Cardiac muscle cell (in vitro differentiated cells and primary cell): ENCODE results near the gene FGF12. TPM values are rescaled to one million over a fixed set of nuclear protein-coding genes. Genes with fewer than 3 reads are reported as not detected.
A peak's percentile ranks its signal among the peaks of the same experiment; 100 is the strongest.

Source experiments
- DNase-seq, 2 donors: peaks; one replicate each; pipeline versions ENCODE4 v3.0.0 to v3.0.0-alpha.2; 2010 to 2017; ENCODE audit warnings: low read depth in 1 of 2, low spot score in 1 of 2
- H3K27ac ChIP-seq: fragments of 200-600 bp; sonication (generic); 2 replicates; pipeline ENCODE4 v1.5.1; 2016
- H3K27me3 ChIP-seq: fragments of 200-600 bp; sonication (generic); 2 replicates; pipeline ENCODE4 v1.6.0; 2016; ENCODE audit warnings: control low read depth
- H3K36me3 ChIP-seq: fragments of 200-600 bp; sonication (generic); 2 replicates; pipeline ENCODE4 v1.5.1; 2016; ENCODE audit warnings: control low read depth
- H3K4me1 ChIP-seq: fragments of 200-600 bp; sonication (generic); 2 replicates; pipeline ENCODE4 v1.8.1; 2017; ENCODE audit warnings: low read depth, mild to moderate bottlenecking, mixed run types
- H3K4me3 ChIP-seq: fragments of 200-600 bp; sonication (generic); 2 replicates; pipeline ENCODE4 v1.5.1; 2016; ENCODE audit warnings: mild to moderate bottlenecking
- H3K9me3 ChIP-seq: fragments of 200-600 bp; sonication (generic); 2 replicates; pipeline ENCODE4 v1.5.1; 2017; ENCODE audit warnings: low read depth, mild to moderate bottlenecking, control low read depth
- polyA plus RNA-seq: library from polyadenylated mRNA; unstranded; fragments of >200 nt; fragmentation: Nextera tagmentation; extraction: Ambion mirVana; gene quantifications from 2 replicates; pipeline ENCODE4 v1.2.1, GENCODE V29; 2016
- total RNA-seq: library from RNA; depleted of rRNA; stranded (reverse); fragments of >200 nt; gene quantifications from 2 replicates; pipeline ENCODE4 v1.2.3, GENCODE V29; 2016
- TF ChIP-seq, protein P1 (sequence below): IDR thresholded peaks from 2 replicates; pipeline ENCODE4 v1.5.1; 2012; ENCODE audit warnings: low read depth, mild to moderate bottlenecking, low read length

FGF12 gene
- total and polyA plus RNA-seq, 2 experiments from 2014 or later: 1.2 to 1.7 TPM

DNA sequence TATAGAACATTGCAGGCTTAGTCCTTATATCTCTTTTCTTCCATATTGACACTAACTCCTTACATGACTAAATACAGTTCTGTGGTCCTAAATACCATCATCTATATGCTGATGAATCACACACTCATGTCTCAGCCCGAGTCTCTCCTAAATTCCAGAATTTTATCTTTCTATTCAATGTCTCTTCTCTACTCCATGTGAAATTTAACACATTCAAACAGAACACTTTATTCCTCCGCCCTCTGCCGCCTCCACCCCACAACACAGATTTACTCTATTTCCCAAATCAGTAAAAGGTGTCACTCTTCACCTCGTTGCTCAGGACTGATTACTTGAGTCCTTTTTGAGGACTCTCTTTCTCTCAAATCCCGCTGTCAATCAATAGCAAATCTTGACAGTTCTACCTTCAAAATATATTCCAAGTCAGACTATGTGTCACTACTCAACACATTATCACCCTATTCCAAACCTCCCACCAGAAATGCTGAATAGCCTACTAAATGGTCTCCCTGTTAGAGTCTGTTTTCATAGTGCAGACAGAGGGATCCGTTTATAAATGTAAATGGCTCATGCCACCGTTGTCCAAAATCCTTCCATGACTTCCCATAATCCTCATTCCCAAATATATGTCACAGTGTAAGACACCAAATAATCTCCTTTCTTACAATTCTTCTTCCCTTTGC lies 230.3 kb downstream of the FGF12 start:
- TF ChIP-seq, protein P1, sequence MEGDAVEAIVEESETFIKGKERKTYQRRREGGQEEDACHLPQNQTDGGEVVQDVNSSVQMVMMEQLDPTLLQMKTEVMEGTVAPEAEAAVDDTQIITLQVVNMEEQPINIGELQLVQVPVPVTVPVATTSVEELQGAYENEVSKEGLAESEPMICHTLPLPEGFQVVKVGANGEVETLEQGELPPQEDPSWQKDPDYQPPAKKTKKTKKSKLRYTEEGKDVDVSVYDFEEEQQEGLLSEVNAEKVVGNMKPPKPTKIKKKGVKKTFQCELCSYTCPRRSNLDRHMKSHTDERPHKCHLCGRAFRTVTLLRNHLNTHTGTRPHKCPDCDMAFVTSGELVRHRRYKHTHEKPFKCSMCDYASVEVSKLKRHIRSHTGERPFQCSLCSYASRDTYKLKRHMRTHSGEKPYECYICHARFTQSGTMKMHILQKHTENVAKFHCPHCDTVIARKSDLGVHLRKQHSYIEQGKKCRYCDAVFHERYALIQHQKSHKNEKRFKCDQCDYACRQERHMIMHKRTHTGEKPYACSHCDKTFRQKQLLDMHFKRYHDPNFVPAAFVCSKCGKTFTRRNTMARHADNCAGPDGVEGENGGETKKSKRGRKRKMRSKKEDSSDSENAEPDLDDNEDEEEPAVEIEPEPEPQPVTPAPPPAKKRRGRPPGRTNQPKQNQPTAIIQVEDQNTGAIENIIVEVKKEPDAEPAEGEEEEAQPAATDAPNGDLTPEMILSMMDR: no peak
- Histone ChIP-seq H3K4me1 (no peaks in the 10 kb centered on the region), H3K36me3 (no peaks in the 10 kb centered on the region), H3K4me3 (no peak overlapping the region), H3K27me3 (no peaks in the 10 kb centered on the region), H3K27ac (no peak overlapping the region), H3K9me3 (no peaks in the 10 kb centered on the region)
- no peak for DNase-seq

DNA sequence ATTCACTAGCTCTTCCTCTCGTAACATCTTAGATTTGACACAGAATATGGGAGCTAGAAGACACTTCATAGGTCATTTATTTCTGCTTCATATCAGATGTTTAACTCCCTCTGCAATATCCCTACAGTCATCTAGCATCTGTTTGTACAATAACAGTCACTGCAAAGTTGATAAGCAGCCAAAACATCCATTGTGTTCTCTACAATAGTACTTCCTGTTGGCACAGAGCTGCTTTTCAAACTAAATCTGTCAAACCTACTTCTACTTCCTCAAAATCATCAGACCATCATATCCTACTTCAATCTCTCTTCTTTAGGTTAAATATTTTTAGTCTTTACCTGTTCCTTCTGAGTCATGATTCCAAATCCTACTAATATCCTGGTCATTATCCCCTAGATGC lies 233.2 kb downstream of the FGF12 start:
- Histone ChIP-seq H3K27me3 (no peaks in the 10 kb centered on the region), H3K36me3 (no peaks in the 10 kb centered on the region), H3K9me3 (no peaks in the 10 kb centered on the region), H3K27ac (no peak overlapping the region), H3K4me3 (no peak overlapping the region), H3K4me1 (peaks cover 10% of the 10 kb centered on the region)
- TF ChIP-seq, protein P1: no peak
- peak in 1 of 2 donors; percentile 32 for DNase-seq

GRCh38 chr3:192490720-192491119 lies 236.6 kb downstream of the FGF12 start:
- Histone ChIP-seq H3K36me3 (no peaks in the 10 kb centered on the region), H3K4me3 (no peak overlapping the region), H3K9me3 (no peaks in the 10 kb centered on the region), H3K27ac (no peak overlapping the region), H3K27me3 (no peaks in the 10 kb centered on the region), H3K4me1 (peaks cover 13% of the 10 kb centered on the region)
- TF ChIP-seq, protein P1: no peak
- DNase-seq: no peak

DNA sequence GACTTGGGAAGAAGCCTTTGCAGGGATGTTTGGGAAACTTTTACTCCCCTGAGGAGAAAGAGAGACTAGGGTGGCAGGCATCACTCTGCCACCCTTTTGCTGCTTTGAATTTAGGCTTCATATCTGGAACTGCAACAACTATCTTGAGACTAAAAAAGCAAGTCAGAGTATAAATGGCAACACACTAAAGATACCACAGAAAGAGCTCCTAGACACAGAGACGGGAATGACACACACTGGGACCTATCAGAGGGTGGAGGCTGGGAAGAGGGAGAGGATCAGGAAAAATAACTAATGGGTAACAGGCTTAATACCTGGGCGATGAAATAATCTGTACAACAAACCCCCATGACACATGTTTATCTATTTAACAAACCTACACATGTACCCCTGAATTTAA lies 237.8 kb downstream of the FGF12 start:
- no peak overlapping the region for H3K27ac ChIP-seq
- H3K4me1 ChIP-seq: peaks cover 13% of the 10 kb centered on the region
- no peaks in the 10 kb centered on the region for H3K36me3 ChIP-seq
- TF ChIP-seq, protein P1: no peak
- H3K9me3 ChIP-seq: no peaks in the 10 kb centered on the region
- DNase-seq: peak in 1 of 2 donors; percentile 5
- no peak overlapping the region for H3K4me3 ChIP-seq
- H3K27me3 ChIP-seq: no peaks in the 10 kb centered on the region

DNA sequence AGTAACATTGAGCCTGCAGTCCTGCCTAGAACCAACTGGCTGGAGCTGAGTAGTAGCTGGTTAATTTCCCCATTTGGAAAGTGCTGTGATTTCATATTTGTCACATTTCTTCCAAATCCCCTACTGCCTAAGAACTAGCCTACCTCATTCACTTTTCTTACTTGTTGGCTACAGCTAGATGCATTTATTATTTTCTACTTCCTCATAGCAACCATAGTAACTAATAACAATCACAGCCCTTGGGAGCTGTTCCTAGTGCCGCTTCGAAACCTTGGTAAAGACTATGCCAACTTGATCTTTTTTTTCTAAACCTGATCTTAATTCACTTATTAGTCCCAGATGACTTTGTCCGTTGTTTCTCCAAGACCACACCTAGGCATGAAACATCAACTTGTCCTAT lies 240.3 kb downstream of the FGF12 start:
- Histone ChIP-seq H3K4me3 (no peak overlapping the region), H3K36me3 (no peaks in the 10 kb centered on the region), H3K27ac (no peak overlapping the region), H3K27me3 (no peaks in the 10 kb centered on the region), H3K4me1 (peaks cover 13% of the 10 kb centered on the region), H3K9me3 (no peaks in the 10 kb centered on the region)
- no peak for DNase-seq
- TF ChIP-seq, protein P1: no peak
